HCT116 (cell line): ENCODE measurements around the gene KCNAB3.

Source experiments
- CTCF ChIP-seq, 3 experiments: fragments of 200-600 bp in 1 of 3; sonication (generic) in 1 of 3; IDR thresholded peaks in 2 of 3; conservative IDR thresholded peaks in 1 of 3; 2 replicates each; pipeline ENCODE4 v1.5.1; 2012 to 2017; ENCODE audit warnings: low read depth in 2 of 3, low read length in 2 of 3, antibody characterized with exemption in 1 of 3, borderline replicate concordance in 1 of 3, control low read depth in 1 of 3, mild to moderate bottlenecking in 1 of 3, mixed read lengths in 1 of 3, mixed run types in 1 of 3, moderate library complexity in 1 of 3; ENCODE audit not compliant: insufficient read depth in 1 of 3
- POLR2A ChIP-seq: IDR thresholded peaks from 2 replicates; pipeline ENCODE4 v1.7.0; 2011; ENCODE audit warnings: borderline replicate concordance; ENCODE audit not compliant: insufficient read depth, insufficient read length; ENCODE audit errors: extremely low read depth
- ZFX ChIP-seq: fragments of 450-650 bp; IDR thresholded peaks from 2 replicates; pipeline ENCODE4 v1.6.1; 2017

GRCh38 chr17:7915611-7916384, 13.9 kb downstream of the KCNAB3 start, which contains the start of gene RNF227:
- TF ChIP-seq CTCF (IDR thresholded peaks at IDR 0.05 in 2 of 3, conservative IDR thresholded peaks at IDR 0.05 in 1 of 3; ENCODE audit: borderline replicate concordance in 1 of 3, insufficient read depth in 1 of 3, low read depth in 2 of 3, low read length in 2 of 3) (no peak), ZFX (no peak), POLR2A (no peak)
